Colon (tissue), 2 donors: ENCODE measurements around the gene RNF141.

Experiments used
- FAIRE-seq: peaks from 2 replicates; lab custom pipeline; 2012; peaks lifted over from hg19 to GRCh38; lab: Jason Lieb, UNC
- donor health status: control.
- donor health status: control.

The RNF141 gene

DNA sequence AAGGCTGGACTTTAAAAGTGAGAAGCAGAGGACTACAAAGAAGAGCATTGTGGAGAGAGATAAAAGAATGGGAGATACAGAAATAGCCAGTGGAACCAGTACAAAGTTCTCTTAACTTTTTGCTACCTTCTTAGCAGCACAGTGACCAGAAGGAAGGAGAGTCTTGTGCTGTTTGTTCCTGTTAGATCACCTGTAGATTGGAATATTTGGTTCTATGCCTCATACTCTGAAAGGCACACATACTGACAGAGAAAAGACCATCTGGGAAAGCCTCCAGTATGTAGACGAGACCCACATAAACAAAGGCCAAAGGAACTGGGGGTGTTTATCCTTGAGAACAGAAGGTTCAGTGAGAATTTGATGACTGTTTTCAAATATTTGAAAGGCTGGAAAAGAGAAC, 18.7 kb downstream of the RNF141 start:
- no peak for FAIRE-seq

DNA sequence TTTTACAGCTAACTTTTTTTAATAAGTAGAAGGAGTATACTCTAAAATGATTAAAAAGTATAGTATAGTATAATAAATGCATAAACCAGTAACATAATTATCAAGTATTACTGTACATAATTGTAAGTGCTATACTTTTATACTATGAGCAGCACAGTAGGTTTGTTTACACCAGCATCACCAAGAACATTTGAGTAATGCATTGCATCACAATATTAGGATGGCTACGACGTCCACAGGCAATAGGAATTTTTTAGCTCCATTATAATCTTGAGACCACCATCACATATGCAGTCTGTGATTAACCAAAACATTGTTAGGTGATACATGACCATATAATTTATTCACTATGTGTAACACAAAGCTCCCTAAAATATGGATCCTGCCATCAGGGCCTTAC, 20.4 kb downstream of the RNF141 start:
- no peak for FAIRE-seq

GRCh38 chr11:10519630-10520029, 21.4 kb downstream of the RNF141 start:
- no peak for FAIRE-seq

GRCh38 chr11:10518891-10519290, 22.1 kb downstream of the RNF141 start:
- FAIRE-seq, result no peak

GRCh38 chr11:10518123-10518522, 22.9 kb downstream of the RNF141 start:
- FAIRE-seq, result no peak

DNA sequence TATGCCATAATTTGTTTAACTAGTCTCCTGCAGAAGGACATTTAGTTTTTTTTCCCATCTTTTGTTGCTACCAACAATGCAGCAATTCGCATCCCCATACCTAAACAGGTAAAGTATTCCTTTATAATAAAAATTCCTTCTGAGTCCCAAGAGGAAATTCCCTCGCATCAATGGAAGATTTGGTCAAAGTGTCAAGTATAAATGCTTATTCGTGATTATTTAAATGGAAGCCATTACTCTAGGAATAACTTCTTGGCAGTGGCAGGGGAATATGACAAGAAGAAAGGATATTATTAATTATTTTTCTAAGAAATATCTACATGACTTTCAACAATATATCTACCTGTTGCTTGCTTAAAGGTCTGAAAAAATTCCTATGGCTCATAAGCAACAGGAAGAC, 25.6 kb downstream of the RNF141 start:
- no peak for FAIRE-seq

- no peak for FAIRE-seq
These were observed 26.3 kb downstream of the RNF141 start for GRCh38 chr11:10514709-10515108.

DNA sequence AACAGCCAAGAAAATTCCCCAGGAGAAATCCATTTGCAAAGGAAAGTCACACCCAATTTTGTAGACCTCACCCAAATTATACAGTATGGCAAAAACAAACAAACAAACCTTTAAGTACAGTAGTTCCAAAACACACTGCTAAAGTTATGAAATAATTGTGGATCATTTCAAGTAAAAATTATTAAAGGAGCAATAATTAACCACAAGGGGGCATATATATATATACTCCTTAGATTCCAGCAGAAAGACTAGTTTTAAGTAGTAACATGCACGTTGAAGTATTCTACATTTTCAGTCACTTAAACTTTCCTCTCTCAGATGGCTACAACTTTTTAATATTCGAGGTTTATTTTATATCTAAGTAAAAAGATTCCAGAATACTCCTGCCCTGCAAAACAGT, 26.8 kb downstream of the RNF141 start:
- FAIRE-seq, result no peak

- no peak for FAIRE-seq
These were observed 29.8 kb downstream of the RNF141 start for GRCh38 chr11:10511181-10511621.

DNA sequence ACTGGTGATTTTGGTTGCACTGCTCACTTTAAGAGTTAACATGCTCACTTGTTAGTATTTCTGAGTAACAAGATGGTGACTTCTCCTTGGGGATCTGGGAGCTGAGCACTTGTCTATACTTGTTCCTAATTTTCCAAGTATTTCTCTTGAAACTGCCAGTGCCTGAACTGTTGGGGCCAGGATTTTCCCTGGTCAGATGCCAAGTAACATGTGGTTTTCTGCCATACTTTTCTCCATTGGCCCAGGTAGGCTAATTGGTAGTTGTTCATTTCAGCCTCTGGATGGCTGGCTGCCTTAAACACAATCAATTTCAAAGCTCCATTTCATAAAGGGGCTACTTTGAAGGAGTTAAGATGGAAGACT, 35.0 kb downstream of the RNF141 start:
- FAIRE-seq, result no peak

DNA sequence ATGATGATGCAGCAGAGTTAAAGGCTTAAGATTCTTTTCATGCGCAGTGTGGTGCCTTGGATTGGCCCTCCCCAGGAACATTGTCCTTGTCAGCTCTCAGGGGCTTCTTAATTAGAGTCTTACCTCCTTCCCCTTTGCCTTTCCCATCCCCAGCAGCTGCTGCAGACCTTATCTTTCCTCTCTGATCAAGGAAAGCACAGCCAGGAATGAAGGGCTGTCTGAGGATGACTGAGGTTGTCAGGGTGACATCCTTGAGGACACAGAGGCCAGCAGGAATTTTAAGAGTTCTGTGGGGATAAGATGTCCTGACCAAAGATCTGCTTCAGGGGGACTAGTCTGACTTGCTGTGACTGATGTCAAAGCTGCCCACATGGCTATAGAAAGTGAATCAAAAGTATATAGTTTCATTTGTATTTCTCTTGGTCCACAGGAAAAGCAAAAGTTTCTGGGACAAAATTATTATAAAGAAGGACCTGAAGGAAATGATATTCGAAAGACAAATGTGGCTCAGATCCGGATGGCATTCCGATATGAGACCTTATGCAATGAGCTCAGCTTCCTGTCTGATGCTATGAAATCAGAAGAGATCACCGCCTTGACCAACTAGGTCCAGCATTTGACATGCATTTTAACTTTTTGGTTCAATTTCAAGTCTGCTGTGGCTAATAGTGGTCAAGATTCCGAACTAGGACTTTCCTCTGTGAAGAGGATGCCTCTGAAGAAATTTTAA, 35.5 kb downstream of the RNF141 start:
- FAIRE-seq, result no peak

DNA sequence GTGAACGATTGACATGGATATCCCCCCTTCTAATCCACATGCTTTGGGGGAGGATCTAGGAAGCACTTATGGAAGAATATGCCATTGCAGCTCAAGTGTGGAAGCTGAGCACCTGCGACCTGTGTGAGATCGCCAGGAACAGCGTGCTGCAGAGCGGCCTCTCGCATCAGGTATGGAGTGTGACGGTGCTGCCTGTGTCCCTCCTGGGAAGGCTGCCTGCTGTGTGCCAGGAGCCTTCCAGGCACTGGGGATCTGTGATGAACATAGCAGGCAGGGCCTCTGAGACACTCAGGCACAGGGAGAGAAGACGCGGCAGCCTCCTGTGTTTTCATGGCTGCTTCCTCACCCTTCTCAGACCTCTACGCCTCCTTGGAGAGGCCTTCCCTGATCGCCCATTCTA, 36.5 kb downstream of the RNF141 start:
- FAIRE-seq, result no peak

GRCh38 chr11:10503777-10504480, 37.1 kb downstream of the RNF141 start:
- FAIRE-seq, result no peak

GRCh38 chr11:10503221-10503620, 37.8 kb downstream of the RNF141 start:
- no peak for FAIRE-seq

DNA sequence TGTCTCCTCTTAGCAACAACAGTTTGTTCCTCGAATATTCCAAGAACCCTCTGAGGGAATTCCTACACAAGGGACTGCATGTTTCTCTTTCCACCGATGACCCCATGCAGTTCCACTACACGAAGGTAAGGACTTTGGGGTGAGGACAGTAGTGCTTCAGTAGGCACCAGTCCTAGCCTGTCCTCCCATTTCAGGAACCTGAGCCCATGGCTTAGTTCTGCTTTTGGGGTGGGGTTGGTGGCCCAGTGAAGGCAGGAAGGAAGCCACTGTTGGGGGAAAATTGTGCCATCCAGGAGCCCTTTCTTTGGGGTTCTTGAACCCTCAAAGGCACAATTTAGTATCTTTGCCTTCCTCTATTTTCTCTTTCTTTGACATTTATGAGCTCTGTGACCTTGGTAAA, 38.2 kb downstream of the RNF141 start:
- FAIRE-seq, result no peak

DNA sequence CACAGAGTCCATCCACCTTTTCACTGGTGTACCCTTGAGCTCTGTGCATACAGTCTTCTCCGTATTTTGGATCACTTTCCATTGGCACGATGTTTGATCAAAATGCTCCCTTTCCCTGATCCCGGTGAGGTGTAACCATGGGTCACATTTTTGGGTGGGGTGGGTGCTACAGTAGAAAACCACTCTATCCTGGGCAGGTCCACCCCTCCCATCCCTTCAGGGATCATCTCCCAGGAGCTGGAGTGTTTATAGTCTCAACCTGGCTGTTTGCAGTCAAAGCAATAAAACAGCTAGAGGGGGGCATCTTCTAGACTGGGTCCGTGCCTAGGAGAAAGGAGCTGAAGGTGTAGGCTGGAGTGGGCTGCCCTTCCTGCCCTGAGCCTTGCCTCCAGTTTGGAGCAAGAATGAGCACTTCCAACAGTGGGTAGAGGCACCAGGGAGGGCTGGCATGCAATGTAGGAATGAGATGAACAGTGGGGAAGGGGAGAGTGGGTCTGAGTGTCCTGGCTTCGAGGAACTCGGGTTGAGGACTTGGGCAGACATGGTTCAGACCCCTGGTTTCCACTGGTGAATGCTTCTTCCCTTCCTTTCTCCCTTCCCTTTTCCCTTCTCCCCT, 38.8 kb downstream of the RNF141 start:
- no peak for FAIRE-seq

- no peak for FAIRE-seq
These were observed 40.0 kb downstream of the RNF141 start for GRCh38 chr11:10500757-10501684.

GRCh38 chr11:10499874-10500601, 40.9 kb downstream of the RNF141 start:
- FAIRE-seq, result no peak

DNA sequence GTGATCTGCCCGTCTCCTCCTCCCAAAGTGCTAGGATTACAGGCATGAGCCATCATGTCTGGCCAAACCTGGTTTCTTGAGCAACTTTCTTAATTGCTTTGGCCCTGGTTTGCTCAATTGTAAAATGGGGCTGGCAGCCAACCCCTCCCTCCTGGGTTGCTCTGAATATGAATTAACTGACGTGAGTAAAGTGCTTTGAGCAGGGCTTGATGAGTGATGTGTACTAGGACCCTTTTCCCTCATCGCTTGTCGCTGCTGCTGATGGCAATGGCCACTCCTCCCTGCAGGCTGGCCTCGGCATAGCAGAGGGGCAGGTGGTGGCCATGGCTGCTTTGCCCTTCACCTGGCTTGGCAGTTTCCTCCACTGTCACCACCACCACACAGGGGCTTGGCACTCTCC, 41.5 kb downstream of the RNF141 start:
- no peak for FAIRE-seq

GRCh38 chr11:10498426-10499250, 42.3 kb downstream of the RNF141 start:
- FAIRE-seq, result no peak

DNA sequence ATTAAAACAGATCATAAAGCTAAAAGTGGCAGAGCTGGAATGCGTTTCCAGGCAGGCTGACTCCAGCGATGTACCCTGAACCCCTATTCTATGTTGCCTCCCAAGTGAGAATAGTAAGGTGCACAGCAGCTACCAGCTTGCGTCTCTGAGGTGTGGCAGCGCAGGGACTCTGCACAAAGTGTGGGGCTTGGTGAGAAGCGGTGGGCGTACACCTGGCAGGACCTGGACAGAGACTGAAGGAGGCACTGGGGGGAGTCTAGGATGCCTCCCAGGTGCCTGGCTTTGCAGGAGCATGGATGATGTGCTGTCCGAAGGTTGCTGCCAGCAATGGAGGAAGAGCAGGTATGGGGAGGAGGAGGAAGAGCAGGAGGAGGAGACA, 43.0 kb downstream of the RNF141 start:
- no peak for FAIRE-seq
